Subcutaneous adipose tissue (tissue), 4 donors: ENCODE results near the gene SH3PXD2A. TPM values are rescaled to one million over a fixed set of nuclear protein-coding genes. Genes with fewer than 3 reads are reported as not detected.

ENCODE experiments used
- CTCF ChIP-seq: fragments of 450-650 bp; IDR thresholded peaks from one replicate; pipeline ENCODE4 v1.5.1; 2016; ENCODE audit warnings: low read depth, mild to moderate bottlenecking, control low read depth, antibody characterized with exemption, moderate library complexity
- total RNA-seq, 4 donors: library from RNA; depleted of rRNA; stranded (reverse); fragments of >200 nt; gene quantifications; one replicate each; pipeline ENCODE4 v1.1.0, GENCODE V29; 2016

SH3PXD2A gene
- total RNA-seq, 4 donors from 2014 or later: 13.0 to 23.6 (median 18.7) TPM

GRCh38 chr10:103680869-103681236, 174.5 kb downstream of the SH3PXD2A start:
- no peak for TF ChIP-seq CTCF

- no peak for TF ChIP-seq CTCF
Measured at GRCh38 chr10:103679096-103679790, 176.1 kb downstream of the SH3PXD2A start.

GRCh38 chr10:103678178-103678526, 177.2 kb downstream of the SH3PXD2A start:
- TF ChIP-seq CTCF: no peak

- TF ChIP-seq CTCF: no peak
Measured at GRCh38 chr10:103677486-103678177, 177.7 kb downstream of the SH3PXD2A start.

- no peak for TF ChIP-seq CTCF
Measured at GRCh38 chr10:103676851-103677417, 178.4 kb downstream of the SH3PXD2A start.

- no peak for TF ChIP-seq CTCF
Measured at GRCh38 chr10:103676058-103676785, 179.2 kb downstream of the SH3PXD2A start.

GRCh38 chr10:103673606-103674005, 181.8 kb downstream of the SH3PXD2A start:
- TF ChIP-seq CTCF: no peak
